Esophagus squamous epithelium (tissue), 5 donors: ENCODE measurements around the gene UQCC2. TPM values are rescaled to one million over a fixed set of nuclear protein-coding genes. Genes with fewer than 3 reads are reported as not detected.
A peak's percentile ranks its signal among the peaks of the same experiment; 100 is the strongest.

ENCODE experiments used
- DNase-seq: peaks from one replicate; lab custom pipeline; 2025; lab: John Stamatoyannopoulos, UW
- H3K27ac ChIP-seq, 4 donors: fragments of 200-600 bp; sonication (generic); one replicate each; pipeline ENCODE4 v1.5.1; 2016 to 2019; ENCODE audit warnings: mild to moderate bottlenecking in 1 of 4
- H3K27me3 ChIP-seq, 4 donors: fragments of 200-600 bp; sonication (generic); 1 replicate in 3 of 4; 2 replicates in 1 of 4; pipeline versions ENCODE4 v1.5.1 to v1.6.0; 2017 to 2021; ENCODE audit warnings: antibody characterized with exemption in 1 of 4
- H3K36me3 ChIP-seq, 3 donors: fragments of 200-600 bp; sonication (generic); one replicate each; pipeline ENCODE4 v1.5.1; 2016 to 2019
- H3K4me1 ChIP-seq, 3 donors: fragments of 200-600 bp; sonication (generic); one replicate each; pipeline ENCODE4 v1.5.1; 2017 to 2019
- H3K4me3 ChIP-seq, 4 donors: fragments of 200-600 bp; sonication (generic); 1 replicate in 3 of 4; 2 replicates in 1 of 4; pipeline ENCODE4 v1.5.1; 2016 to 2019; ENCODE audit warnings: mild to moderate bottlenecking in 2 of 4, moderate library complexity in 1 of 4
- H3K9me3 ChIP-seq, 3 donors: fragments of 200-600 bp; sonication (generic); one replicate each; pipeline ENCODE4 v1.5.1; 2016 to 2019
- POLR2A ChIP-seq, 4 donors: fragments of 450-650 bp; IDR thresholded peaks; one replicate each; pipeline ENCODE4 v1.6.1; 2017; ENCODE audit warnings: antibody characterized with exemption in 4 of 4, mild to moderate bottlenecking in 4 of 4, moderate library complexity in 3 of 4
- WGBS, 2 donors: methylation state at CpG; one replicate each; pipeline ENCODE4 v1.1.5; 2018; 5-methylcytosine and 5-hydroxymethylcytosine counted together
- intact Hi-C: fragments of 100-400 bp; cut with DNase I; formaldehyde crosslinking; loops from one replicate; pipeline ENCODE4 v1.15.0; 2022
- total RNA-seq, 4 donors: library from RNA; depleted of rRNA; stranded (reverse); fragments of >200 nt; gene quantifications; one replicate each; pipeline ENCODE4 v1.1.0, GENCODE V29; 2016
- TF ChIP-seq, protein P1 (sequence below), 6 experiments: fragments of 450-650 bp in 4 of 6; fragments of 200-600 bp in 2 of 6; sonication (generic) in 2 of 6; IDR thresholded peaks; one replicate each; pipeline ENCODE4 v1.5.1; 2016 to 2019; ENCODE audit warnings: antibody characterized with exemption in 6 of 6, mild to moderate bottlenecking in 4 of 6, moderate library complexity in 4 of 6
- donor health status: DM: yes; HTN: yes; CAD: no.

UQCC2 gene
- total RNA-seq, 4 donors from 2014 or later: 7.8 to 36.8 (median 13.7) TPM

DNA sequence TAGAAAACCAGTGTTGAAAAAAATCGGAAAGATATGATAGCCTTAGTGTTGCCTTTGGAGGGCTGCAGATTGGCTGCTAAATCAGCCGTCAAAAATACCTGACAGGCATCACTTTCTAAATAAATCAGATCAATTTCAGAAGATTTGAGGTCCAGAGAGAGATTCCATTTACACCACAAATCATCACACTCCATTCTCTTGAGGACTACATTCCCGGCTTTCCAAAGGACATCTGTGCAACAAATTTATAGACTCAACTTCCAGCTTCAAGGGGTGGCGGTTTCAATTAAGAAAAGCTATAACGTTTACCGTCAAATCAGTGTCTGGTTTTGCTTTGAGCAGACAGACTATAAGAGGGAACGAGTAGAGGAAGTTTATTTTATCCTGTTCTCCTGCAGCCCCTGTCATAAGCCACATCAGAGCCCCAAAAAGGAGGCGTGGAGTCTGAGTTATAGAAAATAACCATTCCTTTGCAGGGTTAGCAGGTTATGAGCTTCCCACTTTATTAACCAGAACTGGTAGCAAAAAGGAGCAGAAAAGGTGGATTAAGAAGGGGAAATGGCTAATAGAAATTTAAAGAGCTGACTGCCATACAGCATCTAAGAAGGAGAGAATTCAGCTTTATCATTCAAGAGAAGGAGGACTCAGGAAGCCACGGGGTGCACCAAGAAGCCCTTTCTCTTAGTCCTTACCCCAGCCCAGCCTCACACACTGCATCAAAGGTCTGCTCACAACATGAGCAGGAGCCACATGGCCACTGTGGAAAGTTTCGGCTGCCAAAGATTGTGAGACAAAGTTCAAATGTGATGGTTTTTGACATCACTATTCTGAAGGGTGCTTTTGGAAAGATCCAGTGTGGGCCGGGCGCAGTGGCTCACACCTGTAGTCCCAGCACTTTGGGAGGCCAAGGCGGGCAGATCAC is 12.9 kb upstream of the UQCC2 start:
- Histone ChIP-seq H3K4me3 (no peak overlapping the region), H3K36me3 (no peaks in the 10 kb centered on the region), H3K4me1 (peaks cover 3 to 21% (median 15%) of the 10 kb centered on the region in 3 donors), H3K9me3 (no peaks in the 10 kb centered on the region), H3K27me3 (peaks cover 0 to 14% (median 0%) of the 10 kb centered on the region in 4 donors), H3K27ac (peak overlapping the region; percentile 29 to 84 (median 77))
- no peak for DNase-seq
- intact Hi-C loops: no loop called here
- whole genome bisulfite sequencing, 2 donors: 68 to 77% methylated on average over 12 to 13 of the region's 13 CpGs
- TF ChIP-seq, protein P1, sequence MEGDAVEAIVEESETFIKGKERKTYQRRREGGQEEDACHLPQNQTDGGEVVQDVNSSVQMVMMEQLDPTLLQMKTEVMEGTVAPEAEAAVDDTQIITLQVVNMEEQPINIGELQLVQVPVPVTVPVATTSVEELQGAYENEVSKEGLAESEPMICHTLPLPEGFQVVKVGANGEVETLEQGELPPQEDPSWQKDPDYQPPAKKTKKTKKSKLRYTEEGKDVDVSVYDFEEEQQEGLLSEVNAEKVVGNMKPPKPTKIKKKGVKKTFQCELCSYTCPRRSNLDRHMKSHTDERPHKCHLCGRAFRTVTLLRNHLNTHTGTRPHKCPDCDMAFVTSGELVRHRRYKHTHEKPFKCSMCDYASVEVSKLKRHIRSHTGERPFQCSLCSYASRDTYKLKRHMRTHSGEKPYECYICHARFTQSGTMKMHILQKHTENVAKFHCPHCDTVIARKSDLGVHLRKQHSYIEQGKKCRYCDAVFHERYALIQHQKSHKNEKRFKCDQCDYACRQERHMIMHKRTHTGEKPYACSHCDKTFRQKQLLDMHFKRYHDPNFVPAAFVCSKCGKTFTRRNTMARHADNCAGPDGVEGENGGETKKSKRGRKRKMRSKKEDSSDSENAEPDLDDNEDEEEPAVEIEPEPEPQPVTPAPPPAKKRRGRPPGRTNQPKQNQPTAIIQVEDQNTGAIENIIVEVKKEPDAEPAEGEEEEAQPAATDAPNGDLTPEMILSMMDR (IDR thresholded peaks at IDR 0.05): no peak
- no peak for TF ChIP-seq POLR2A (IDR thresholded peaks at IDR 0.05)

DNA sequence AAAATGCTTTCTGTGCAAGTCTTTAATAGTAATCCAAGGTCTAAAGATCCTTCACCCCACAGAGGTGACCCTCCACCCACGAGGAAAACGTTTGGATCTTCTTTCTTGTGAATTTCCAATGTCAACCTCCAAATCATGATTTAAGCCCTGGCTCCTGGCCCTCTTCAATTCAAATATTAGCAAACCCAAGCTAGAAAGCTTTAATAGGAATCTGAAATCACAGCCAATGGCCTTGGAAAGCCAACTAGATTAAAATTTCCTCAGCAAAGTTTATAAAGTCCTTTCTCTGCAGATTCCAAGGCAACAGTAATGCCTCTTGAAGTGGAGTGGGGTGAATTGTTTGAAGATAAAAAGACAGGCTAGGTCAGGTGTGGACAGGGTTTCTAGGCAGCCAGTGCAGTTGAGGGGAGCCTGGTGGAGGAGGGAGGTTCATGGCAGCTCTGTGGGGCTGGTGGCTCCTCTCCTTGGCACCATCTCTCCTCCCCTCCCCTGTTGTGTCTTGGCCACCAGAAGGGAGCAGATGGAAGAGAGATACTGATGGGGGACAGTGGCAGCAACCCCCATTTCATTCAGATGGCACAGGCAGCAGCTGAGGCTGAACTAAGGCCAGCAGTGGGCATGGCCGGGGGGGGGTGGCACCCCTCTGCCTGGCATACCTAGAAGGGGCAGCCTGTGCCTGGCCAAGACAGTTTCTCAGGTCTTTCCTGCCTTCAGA is 12.0 kb upstream of the UQCC2 start:
- H3K27ac ChIP-seq: peak overlapping the region; percentile 29 to 84 (median 77)
- DNase-seq: no peak

DNA sequence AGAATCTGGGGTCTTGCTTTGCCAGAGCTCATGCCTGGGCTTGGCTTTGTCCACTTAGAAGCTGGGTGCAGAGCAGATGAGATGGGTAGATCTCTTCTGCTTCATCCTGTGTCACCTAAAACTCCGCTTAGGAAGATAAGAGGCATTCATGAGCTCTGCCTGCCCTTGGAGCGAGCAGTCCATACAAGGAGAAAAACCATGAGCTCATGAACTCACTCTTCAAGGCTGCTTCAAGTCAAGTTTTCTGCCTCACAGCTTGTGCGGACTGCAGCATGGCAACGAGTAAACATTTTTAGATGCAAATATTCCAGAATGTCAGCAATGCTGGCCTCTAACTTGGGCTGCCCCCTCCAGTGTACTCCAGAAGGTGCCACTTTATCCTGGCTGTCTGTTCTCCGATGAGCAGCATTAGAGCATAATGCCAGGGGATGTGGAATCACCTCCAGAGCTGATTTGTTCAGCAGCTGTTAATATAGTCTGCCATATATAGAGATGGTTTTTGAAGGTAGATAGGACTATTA is 10.7 kb upstream of the UQCC2 start:
- Histone ChIP-seq H3K27ac (peak overlapping the region; percentile 15 to 84 (median 77)), H3K9me3 (no peaks in the 10 kb centered on the region), H3K4me1 (peaks cover 4 to 43% (median 37%) of the 10 kb centered on the region in 3 donors), H3K4me3 (no peak overlapping the region), H3K36me3 (no peaks in the 10 kb centered on the region), H3K27me3 (peaks cover 0 to 11% (median 0%) of the 10 kb centered on the region in 4 donors)
- WGBS, 2 donors: 70 to 88% methylated on average over 4 to 5 of the region's 5 CpGs
- no peak for DNase-seq
- TF ChIP-seq POLR2A (IDR thresholded peaks at IDR 0.05): no peak
- TF ChIP-seq, protein P1 (IDR thresholded peaks at IDR 0.05): no peak
- intact Hi-C loops: no loop called here

More for the DNA sequence above, 12.0 kb upstream of the UQCC2 start:
- no peak overlapping the region for H3K4me3 ChIP-seq
- TF ChIP-seq, protein P1 (IDR thresholded peaks at IDR 0.05): no peak
- no peak for TF ChIP-seq POLR2A (IDR thresholded peaks at IDR 0.05)
- peaks cover 0 to 14% (median 0%) of the 10 kb centered on the region in 4 donors for H3K27me3 ChIP-seq
- no peaks in the 10 kb centered on the region for H3K36me3 ChIP-seq
- intact Hi-C loops: no loop called here
- H3K4me1 ChIP-seq: peaks cover 3 to 30% (median 23%) of the 10 kb centered on the region in 3 donors
- H3K9me3 ChIP-seq: no peaks in the 10 kb centered on the region
- 55 to 61% methylated on average over 3 of the region's 3 CpGs for WGBS, 2 donors

DNA sequence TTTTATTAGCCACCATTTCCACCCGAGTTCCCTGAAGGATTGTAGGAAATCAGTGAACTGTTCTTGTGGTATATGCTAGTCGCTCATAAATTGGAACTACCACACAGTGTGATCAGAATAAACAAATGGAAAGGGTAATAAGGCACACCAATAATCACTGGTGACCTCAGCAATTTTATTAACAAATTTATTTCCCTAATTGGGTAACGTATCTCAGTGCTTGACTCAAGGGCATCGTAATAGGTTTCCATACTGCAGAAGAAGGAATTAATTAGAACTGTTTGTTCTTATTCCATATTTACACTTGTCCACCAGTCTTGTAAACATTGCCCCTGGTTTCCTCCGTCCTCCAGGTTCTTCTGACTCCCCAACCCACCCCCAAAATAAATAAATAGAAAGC is 10.0 kb upstream of the UQCC2 start:
- no peak for DNase-seq
- Histone ChIP-seq H3K9me3 (no peaks in the 10 kb centered on the region), H3K27ac (peak overlapping the region; percentile 71 to 84 (median 77)), H3K27me3 (peaks cover 0 to 7% (median 0%) of the 10 kb centered on the region in 4 donors), H3K36me3 (no peaks in the 10 kb centered on the region), H3K4me3 (no peak overlapping the region), H3K4me1 (peaks cover 11 to 50% (median 40%) of the 10 kb centered on the region in 3 donors)
- TF ChIP-seq, protein P1 (IDR thresholded peaks at IDR 0.05): no peak
- TF ChIP-seq POLR2A (IDR thresholded peaks at IDR 0.05): no peak
- intact Hi-C loops: no loop called here
- WGBS, 2 donors: 47 to 48% methylated on average over 5 of the region's 5 CpGs
